EL (cell line): ENCODE results near the gene EIF3K.

Experiments used
- DNase-seq: peaks from one replicate; pipeline ENCODE4 v3.0.0-alpha.2; 2016

EIF3K gene

DNA sequence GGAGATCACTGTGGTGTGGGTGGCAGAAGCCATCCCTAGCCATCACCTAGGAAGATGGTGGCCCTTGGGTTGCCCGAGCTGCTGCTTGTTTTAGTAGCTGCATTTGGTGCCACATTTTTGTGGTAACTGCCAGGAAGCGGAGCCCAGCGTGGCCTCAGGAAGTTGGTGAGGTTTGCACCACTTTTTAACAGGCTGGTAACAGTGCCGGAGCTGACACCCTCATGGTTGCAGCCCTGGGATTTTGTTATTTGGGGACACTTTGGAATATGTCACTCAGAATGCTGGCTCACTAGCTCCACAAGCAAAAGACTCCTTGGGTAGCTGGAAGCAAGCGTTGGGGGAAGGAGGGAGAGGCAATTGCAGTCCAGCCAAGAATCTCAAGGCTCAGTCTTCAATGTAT is 50.6 kb downstream of the EIF3K start:
- no peak for DNase-seq

DNA sequence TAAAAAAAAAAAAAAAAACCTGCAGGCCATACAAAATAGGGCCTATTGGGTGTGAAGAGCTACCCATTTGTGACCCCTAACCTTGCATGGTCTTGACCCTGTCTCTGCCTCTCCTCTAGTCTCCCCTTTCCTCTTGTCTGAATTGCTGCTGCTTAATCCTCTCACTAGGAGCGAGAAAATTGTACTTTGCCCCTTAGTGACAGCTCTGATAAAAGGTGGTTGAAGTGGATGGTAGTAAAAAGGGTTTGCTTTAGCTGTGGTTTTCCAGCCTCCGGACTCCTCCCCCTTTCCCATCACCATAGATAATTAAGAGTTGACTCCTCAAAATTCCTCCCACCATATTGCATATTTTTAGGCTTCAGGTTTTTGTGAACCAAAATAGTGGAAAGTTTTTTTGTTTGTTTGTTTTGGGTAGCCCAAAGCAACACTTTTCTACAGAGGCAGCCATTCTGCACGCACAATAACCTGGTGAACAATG is 52.0 kb downstream of the EIF3K start:
- DNase-seq: no peak

GRCh38 chr19:38671654-38672053 is 52.7 kb downstream of the EIF3K start:
- no peak for DNase-seq

- DNase-seq: no peak
Measured at GRCh38 chr19:38673030-38673429, 54.0 kb downstream of the EIF3K start.

DNA sequence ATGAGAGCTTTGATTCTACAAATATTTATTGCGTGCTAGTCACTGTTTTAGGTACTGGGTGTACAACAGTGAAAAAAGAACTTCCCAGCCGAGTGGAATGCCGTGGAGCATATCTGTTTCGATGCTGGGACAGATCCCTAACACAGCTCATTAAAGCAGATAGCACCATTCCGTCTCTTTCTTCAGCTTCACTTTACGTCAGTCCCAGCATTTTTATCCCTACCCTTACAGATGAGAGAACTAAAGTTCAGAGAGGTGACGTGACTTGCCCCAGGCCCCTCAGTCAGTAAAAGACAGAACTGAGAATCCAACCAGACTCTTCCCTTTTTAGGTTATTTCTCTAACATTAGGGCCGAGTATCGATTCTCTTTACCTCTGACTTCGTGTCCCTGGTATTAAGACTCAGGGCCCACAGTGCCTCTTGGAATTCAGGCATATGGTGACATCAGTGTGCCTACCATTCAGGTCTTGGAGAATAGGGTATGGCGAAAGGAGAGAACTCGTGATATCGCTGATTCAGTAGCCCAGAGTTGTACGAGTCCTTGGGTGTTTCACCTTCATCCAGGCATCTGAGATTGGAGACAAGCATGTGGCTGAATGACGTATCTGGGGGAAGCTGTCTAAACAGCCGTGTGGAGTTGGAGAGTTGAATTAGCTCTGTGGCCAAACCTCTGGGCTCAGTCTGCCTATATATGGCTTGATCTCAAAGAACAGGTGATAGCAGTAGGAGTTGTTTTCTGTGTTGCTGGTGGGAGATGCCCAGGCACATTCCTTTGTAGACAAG is 55.6 kb downstream of the EIF3K start:
- no peak for DNase-seq

DNA sequence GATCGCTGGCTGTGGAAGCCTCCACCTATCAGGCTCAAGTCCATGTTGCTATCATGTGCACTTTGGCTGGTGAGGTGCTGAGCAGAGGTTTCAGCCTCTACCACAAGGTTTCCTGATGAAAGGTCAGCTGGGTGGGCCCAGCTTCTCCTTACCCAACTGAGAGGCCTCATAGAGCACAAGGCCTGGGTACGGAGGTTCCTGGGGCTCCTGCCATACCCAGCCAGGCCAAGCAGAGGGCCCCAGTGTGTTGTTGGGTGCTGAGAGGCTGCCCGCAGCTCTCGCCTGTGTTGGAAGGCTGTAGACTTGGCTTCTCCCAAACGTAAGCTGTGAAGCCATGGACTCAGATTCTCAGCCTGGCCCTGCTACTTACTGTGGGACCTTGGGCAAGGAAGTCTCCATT is 56.6 kb downstream of the EIF3K start:
- peak; percentile 34 for DNase-seq

- DNase-seq: peak; percentile 80
Measured at GRCh38 chr19:38676023-38676877, 57.3 kb downstream of the EIF3K start.

GRCh38 chr19:38676878-38677646 is 58.1 kb downstream of the EIF3K start:
- no peak for DNase-seq

DNA sequence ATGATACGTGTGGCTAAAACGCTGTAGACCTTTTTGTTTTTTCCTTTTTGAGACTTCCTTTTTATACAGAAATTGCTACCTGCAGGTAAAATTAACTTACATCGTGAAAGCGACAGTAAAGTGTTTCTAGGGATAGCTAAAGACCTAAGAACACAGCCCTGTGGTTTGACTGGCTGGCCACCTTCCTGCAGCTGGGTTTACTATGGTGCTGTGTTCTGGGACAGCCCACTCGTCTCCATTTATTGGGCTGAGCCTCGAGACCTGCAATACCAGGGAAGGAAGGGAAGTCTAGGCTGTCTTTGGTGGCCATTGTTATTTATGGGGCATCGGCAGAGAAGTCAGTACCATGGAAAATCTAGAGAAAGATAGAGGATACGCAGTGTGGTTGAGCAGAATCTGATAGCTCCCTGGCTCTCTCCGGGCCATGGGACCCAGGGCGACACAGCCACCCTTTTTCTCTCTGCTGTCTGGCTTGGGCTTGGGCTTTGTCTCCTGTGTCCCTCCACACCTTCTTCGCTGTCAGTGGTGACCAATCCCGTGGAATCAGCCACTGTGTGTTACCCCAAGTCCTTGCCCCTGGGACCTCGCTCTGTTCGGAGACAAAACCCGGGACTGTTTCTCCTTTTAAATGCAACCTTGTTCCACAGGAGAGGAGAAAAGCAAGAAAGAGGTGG is 59.4 kb downstream of the EIF3K start:
- no peak for DNase-seq

- DNase-seq: no peak
Measured at GRCh38 chr19:38678891-38679494, 60.0 kb downstream of the EIF3K start.

GRCh38 chr19:38679839-38680238 is 60.9 kb downstream of the EIF3K start:
- DNase-seq: peak; percentile 66

GRCh38 chr19:38682195-38682867 is 63.3 kb downstream of the EIF3K start:
- no peak for DNase-seq

DNA sequence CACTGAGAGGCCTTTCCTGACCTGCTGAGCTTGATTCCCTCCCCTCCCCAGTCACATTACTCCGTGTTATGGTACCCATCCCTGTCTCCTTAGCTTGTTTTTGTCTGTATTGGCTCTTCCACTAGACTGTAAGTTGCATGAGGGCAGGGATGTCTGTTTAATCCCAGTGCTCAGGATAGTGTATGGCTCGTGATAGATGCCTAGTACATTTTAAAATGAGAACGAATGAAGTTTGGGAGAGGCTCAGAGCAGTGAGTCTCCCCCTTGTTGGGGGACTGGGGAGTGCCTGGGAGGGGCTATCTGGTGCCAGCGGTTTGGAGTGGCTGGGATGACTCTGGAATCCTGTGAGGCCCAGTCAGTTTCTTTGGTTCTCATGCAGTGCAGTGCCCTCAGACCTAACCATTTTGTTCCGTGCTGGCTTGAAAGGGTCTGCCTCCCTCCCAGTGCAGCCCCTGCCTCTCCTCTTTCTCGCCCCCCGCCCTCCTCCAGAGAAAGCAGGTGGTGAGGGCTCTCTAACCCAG is 63.9 kb downstream of the EIF3K start:
- no peak for DNase-seq

GRCh38 chr19:38683393-38684077 is 64.5 kb downstream of the EIF3K start:
- peak; percentile 93 for DNase-seq

DNA sequence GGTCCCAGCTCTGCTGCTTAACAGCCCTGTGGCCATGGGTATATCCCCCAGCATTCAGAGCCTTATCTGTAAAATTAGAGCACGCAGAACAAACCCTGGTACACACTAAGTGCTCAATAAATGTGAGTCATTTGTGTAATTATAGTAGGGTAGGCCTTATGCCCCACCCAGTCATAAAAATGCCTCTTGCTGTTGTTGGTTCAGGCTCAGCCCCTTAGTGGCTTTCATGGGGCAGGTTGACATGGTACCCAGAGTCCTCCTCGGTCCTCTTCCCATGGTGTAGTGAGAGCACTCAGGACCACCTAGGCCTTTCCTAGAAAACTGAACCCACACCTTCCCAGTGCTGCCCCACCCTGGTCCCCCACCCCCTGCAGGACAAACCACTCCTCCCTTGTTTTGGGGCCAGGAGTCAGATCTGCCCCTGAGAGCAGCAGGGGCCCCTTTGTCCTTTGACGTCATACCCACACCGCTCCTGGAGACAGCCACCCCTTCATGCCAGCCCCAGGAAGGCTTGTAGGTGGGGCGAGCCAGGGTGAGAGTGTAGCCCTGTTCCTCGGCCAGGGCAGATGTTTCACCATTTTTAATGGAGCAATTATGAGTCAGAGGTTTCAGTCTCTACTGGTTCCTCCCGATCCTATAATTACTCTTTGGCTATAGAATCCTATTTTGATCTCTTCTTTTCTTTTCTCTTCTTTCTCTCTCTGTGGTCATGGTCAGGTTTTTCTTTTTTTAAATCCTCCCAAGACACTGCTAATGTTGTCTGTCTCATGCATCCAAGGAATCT is 65.3 kb downstream of the EIF3K start:
- DNase-seq: peak; percentile 95

GRCh38 chr19:38684862-38685665 is 66.1 kb downstream of the EIF3K start:
- DNase-seq: no peak

GRCh38 chr19:38685666-38686529 is 66.9 kb downstream of the EIF3K start:
- DNase-seq: peak; percentile 58

DNA sequence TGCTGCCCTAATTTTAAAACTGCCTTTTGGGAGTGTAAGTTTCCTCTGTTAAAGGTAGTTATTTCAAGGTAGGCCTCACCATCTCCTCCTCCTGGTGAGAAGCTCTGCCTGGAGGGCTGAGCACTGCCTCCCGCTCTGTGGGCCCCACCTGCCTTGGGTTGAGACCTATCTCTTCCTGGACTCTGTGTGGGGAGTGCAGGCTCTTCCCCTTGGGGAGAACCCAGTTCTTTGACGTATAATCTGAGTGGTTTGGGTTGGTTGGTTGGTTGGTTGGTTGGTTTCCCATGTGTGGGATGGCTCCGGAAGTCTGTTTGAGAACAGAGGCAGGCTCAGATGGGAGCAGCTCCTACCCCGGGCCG is 67.5 kb downstream of the EIF3K start:
- DNase-seq: no peak
